Adrenal gland (tissue), 12 donors: ENCODE results near the gene SMIM29. TPM values are rescaled to one million over a fixed set of nuclear protein-coding genes. Genes with fewer than 3 reads are reported as not detected.
A peak's percentile ranks its signal among the peaks of the same experiment; 100 is the strongest.

Experiments
- DNase-seq, 7 donors: peaks; one replicate each; pipeline ENCODE4 v3.0.0-alpha.2; 2019 to 2020
- H3K27ac ChIP-seq, 5 donors: fragments of 200-600 bp; sonication (generic) in 4 of 5; 1 replicate in 3 of 5; 2 replicates in 2 of 5; pipeline versions ENCODE4 v1.5.1 to v1.8.0; 2016 to 2020; ENCODE audit warnings: mild to moderate bottlenecking in 1 of 5
- H3K27me3 ChIP-seq: fragments of 200-600 bp; 2 replicates; pipeline ENCODE4 v1.8.0; 2021
- H3K36me3 ChIP-seq, 2 donors: fragments of 200-600 bp; replicated peaks in 1 of 2; 1 replicate in 1 of 2; 2 replicates in 1 of 2; pipeline versions ENCODE4 v1.5.1 to v1.8.0; 2018 to 2022
- H3K4me1 ChIP-seq, 2 donors: fragments of 200-600 bp; replicated peaks in 1 of 2; 1 replicate in 1 of 2; 2 replicates in 1 of 2; pipeline versions ENCODE4 v1.5.1 to v1.8.0; 2018 to 2021
- H3K4me3 ChIP-seq, 4 donors: fragments of 200-600 bp; sonication (generic) in 3 of 4; one replicate each; pipeline ENCODE4 v1.5.1; 2016 to 2018
- H3K9me3 ChIP-seq, 3 donors: fragments of 200-600 bp; sonication (generic) in 1 of 3; replicated peaks in 1 of 3; 1 replicate in 2 of 3; 2 replicates in 1 of 3; pipeline versions ENCODE4 v1.5.1 to v1.8.0; 2016 to 2021
- CTCF ChIP-seq, 6 experiments: fragments of 450-650 bp in 4 of 6; fragments of 200-600 bp in 2 of 6; sonication (generic) in 1 of 6; IDR thresholded peaks; 1 replicate in 5 of 6; 2 replicates in 1 of 6; pipeline versions ENCODE4 v1.5.1 to v1.8.0; 2016 to 2021; ENCODE audit warnings: antibody characterized with exemption in 6 of 6, mild to moderate bottlenecking in 2 of 6, moderate library complexity in 1 of 6
- POLR2A ChIP-seq, 2 donors: fragments of 450-650 bp; IDR thresholded peaks; one replicate each; pipeline ENCODE4 v1.6.1; 2017; ENCODE audit warnings: antibody characterized with exemption in 2 of 2, mild to moderate bottlenecking in 2 of 2, moderate library complexity in 1 of 2
- WGBS, 4 donors: extraction: QIAGEN DNeasy Blood & Tissue Kit in 2 of 4; methylation state at CpG; one replicate each; pipeline versions ENCODE4 v1.1.5 to v1.1.7; 2013 to 2017; 5-methylcytosine and 5-hydroxymethylcytosine counted together
- intact Hi-C, 2 donors: fragments of 100-400 bp; cut with DNase I; formaldehyde crosslinking; loops; one replicate each; pipeline versions ENCODE4 v1.14.1 to v1.15.0; 2022 to 2023
- polyA plus RNA-seq, 3 donors: library from polyadenylated mRNA; stranded (reverse); fragments of 200-250 nt in 2 of 3; fragments of 350-450 nt in 1 of 3; fragmentation: Illumina TruSeq in 1 of 3; extraction: RNeasy Lipid Tissue Mini Kit (QIAGEN cat#74804) in 1 of 3; gene quantifications; one replicate each; pipeline ENCODE4 v1.2.3, GENCODE V29; 2013 to 2014
- total RNA-seq, 9 donors: library from RNA; depleted of rRNA in 4 of 9; stranded (reverse); fragments of >200 nt in 4 of 9; fragments of 120-200 nt in 1 of 9; fragmentation: NEBNext Ultra II Directional in 1 of 9; extraction: Animal tissue kit (Norgen Biotek cat#: 25700) in 1 of 9; gene quantifications; one replicate each; pipeline versions ENCODE4 v1.1.0 to v1.2.4, GENCODE V29; 2013 to 2023
- donor health status: healthy with polysubstance abuse.
- donor health status: Bipolar disorder and iron deficiency.
- donor health status: DM: yes; HTN: yes; CAD: no.
- donor health status: DM: no; HTN: no; CAD: no.
- donor health status: DM: no; HTN: no; CAD: no.
- donor health status: DM: yes; HTN: yes; CAD: no.

Gene SMIM29
- total and polyA plus RNA-seq, 12 donors, result 9.7 to 122 (median 33.2) TPM

DNA sequence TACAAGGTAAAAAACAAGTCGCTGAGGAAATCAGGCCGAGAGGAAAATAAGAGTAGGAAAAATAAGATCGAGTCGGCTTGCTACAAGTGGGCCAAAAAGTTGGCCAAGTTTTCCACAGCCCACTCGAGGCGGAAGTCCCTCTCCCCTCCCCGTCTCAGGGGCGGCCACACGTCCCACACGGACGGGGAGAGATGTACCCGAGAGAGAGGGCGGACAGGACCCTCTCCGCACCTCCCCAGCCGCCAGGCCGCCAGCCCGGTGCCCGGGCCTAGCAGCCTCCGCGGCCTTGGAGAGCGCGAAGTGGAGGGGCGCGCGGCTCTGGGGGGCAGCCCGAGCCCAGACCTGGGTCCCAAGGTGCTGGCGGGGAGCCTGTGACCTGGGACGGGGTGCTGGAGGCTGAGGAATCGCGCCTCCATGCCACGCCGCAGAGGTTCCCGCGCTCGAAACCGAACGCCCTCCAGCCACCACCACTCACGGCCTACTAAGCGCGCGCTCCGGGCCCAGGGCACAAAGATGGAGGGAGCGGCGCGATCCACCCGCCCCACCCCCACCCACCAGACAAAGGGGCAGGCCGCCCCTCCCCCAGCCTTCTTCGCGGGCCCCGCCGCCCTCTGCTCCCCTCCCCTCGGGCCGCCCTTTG, 14.0 kb downstream of the SMIM29 start:
- H3K9me3 ChIP-seq, result no peaks in the 10 kb centered on the region
- H3K27ac ChIP-seq, result peak overlapping the region in 3 of 5 donors; percentile 54 to 87 (median 82)
- no peaks in the 10 kb centered on the region for H3K36me3 ChIP-seq
- intact Hi-C loops, result loop anchor here in 1 of 2 donors (5.0 kb wide), 1 partner anchor 37 kb away; no protein-coding TSS in a partner anchor
- H3K4me3 ChIP-seq, result no peak overlapping the region
- H3K4me1 ChIP-seq, result peaks cover 5 to 18% of the 10 kb centered on the region in 2 donors
- TF ChIP-seq POLR2A (IDR thresholded peaks at IDR 0.05) (no peak), CTCF (IDR thresholded peaks at IDR 0.05) (no peak)
- DNase-seq, result no peak
- H3K27me3 ChIP-seq, result no peaks in the 10 kb centered on the region
- 80 to 88% (median 84%) methylated on average over 23 to 53 of the region's 53 CpGs for WGBS, 4 donors

GRCh38 chr6:34233867-34234266, 14.9 kb downstream of the SMIM29 start:
- Histone ChIP-seq H3K4me1 (peaks cover 5 to 18% of the 10 kb centered on the region in 2 donors), H3K27ac (no peak overlapping the region), H3K27me3 (no peaks in the 10 kb centered on the region), H3K36me3 (no peaks in the 10 kb centered on the region), H3K4me3 (no peak overlapping the region), H3K9me3 (no peaks in the 10 kb centered on the region)
- WGBS, 4 donors, result 84 to 88% (median 86%) methylated on average over 7 of the region's 7 CpGs
- intact Hi-C loops, result loop anchor here in 1 of 2 donors (5.0 kb wide), 1 partner anchor 37 kb away; no protein-coding TSS in a partner anchor
- no peak for DNase-seq
- no peak for TF ChIP-seq CTCF (IDR thresholded peaks at IDR 0.05)
- TF ChIP-seq POLR2A (IDR thresholded peaks at IDR 0.05), result no peak

DNA sequence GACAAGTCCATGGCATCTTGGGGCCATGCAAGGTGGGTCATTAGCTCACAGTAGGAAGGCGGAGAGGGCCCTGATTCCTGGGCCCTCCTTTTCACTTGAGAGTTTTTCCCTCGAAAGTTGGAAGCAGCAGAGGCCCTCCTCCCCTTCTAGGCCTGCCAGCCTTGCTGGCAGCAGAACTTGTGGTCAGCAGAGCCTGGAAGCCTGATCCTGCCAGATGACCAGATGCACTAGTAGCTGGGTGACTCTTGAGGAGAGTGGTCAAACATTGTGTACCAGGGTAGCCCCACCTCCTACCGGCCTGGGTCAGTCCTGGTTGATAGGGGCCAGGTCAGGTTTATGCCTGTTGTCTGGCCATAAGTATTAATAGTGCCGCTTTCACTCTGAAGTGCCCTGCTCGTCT, 15.9 kb downstream of the SMIM29 start:
- H3K9me3 ChIP-seq, result no peaks in the 10 kb centered on the region
- TF ChIP-seq CTCF (IDR thresholded peaks at IDR 0.05), result no peak
- TF ChIP-seq POLR2A (IDR thresholded peaks at IDR 0.05), result no peak
- intact Hi-C loops, result loop anchor here in 1 of 2 donors (5.0 kb wide), 1 partner anchor 36 kb away; no protein-coding TSS in a partner anchor
- H3K4me3 ChIP-seq, result no peak overlapping the region
- no peak overlapping the region for H3K27ac ChIP-seq
- DNase-seq, result no peak
- peaks cover 3 to 14% of the 10 kb centered on the region in 2 donors for H3K4me1 ChIP-seq
- no peaks in the 10 kb centered on the region for H3K36me3 ChIP-seq
- H3K27me3 ChIP-seq, result no peaks in the 10 kb centered on the region
- WGBS, 4 donors, result 85 to 90% (median 89%) methylated on average over 2 to 5 of the region's 5 CpGs

DNA sequence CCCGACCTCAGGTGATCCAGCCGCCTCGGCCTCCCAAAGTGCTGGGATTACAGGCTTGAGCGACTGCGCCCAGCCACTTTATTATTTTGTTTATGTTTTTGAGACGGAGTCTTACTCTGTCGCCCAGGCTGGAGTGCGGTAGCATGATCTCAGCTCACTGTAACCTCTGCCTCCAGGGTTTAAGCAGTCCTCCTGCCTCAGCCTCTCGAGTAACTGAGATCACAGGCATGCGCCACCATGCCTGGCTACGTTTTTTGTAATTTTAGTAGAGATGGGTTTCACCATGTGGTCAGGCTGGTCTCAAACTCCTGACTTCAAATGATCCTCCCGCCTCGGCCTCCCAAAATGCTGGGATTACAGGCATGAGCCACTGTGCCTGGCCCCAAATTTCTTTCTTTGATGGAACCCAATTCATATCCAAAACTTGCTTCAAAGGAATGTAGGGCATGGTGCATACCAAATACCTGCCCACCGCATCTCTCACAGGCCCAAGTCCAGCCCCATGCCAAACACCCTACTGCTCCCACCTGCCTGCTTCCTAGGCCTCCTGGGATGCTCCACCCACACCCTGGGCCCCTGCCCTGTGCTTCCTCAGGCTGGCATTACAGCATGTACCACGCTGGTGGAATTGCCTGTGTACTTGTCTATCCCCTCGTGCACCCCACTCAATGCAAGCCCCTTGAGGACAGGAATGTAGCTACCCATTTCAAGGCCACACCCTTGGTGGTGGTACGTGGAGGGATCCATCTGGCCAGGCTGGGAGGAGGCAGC, 17.1 kb downstream of the SMIM29 start:
- H3K4me3 ChIP-seq, result no peak overlapping the region
- no peak for TF ChIP-seq CTCF (IDR thresholded peaks at IDR 0.05)
- WGBS, 4 donors, result 91 to 96% (median 95%) methylated on average over 15 to 17 of the region's 17 CpGs
- H3K4me1 ChIP-seq, result peaks cover 0 to 11% of the 10 kb centered on the region in 2 donors
- no peaks in the 10 kb centered on the region for H3K36me3 ChIP-seq
- intact Hi-C loops, result loop anchor here in 1 of 2 donors (5.0 kb wide), 1 partner anchor 34 kb away; no protein-coding TSS in a partner anchor
- H3K27me3 ChIP-seq, result no peaks in the 10 kb centered on the region
- no peak overlapping the region for H3K27ac ChIP-seq
- no peaks in the 10 kb centered on the region for H3K9me3 ChIP-seq
- DNase-seq, result peak in 1 of 7 donors; percentile 9
